ENCODE results near the gene NYNRIN. TPM values are rescaled to one million over a fixed set of nuclear protein-coding genes. Genes with fewer than 3 reads are reported as not detected.

Gene NYNRIN
- total RNA-seq, 1 experiment from 2014 or later = not detected

GRCh38 chr14:24416932-24417619 lies 18.3 kb downstream of the NYNRIN start:
- no peak for DNase-seq
- Histone ChIP-seq H3K9me2 (replicated peaks; ENCODE audit: insufficient read depth, low read length) (no peaks in the 10 kb centered on the region), H4K20me1 (ENCODE audit: insufficient read depth, low read depth, low read length) (no peaks in the 10 kb centered on the region), H3K9me3 (ENCODE audit: low read length) (no peaks in the 10 kb centered on the region), H3K36me3 (ENCODE audit: insufficient read depth, low read length) (no peaks in the 10 kb centered on the region), H3K9ac (ENCODE audit: low read length) (no peak overlapping the region), H3K27ac (ENCODE audit: low read length) (no peak overlapping the region), H3K27me3 (ENCODE audit: low read length) (no peaks in the 10 kb centered on the region), H3K4me2 (ENCODE audit: low read depth, low read length, poor library complexity, severe bottlenecking) (no peak overlapping the region), H2AFZ (ENCODE audit: low read length) (no peak overlapping the region), H3K4me3 (ENCODE audit: low read length) (no peak overlapping the region), H3K79me2 (ENCODE audit: low read length) (no peaks in the 10 kb centered on the region), H3K4me1 (ENCODE audit: low read length) (no peaks in the 10 kb centered on the region)

GRCh38 chr14:24417832-24418491 lies 19.2 kb downstream of the NYNRIN start:
- no peaks in the 10 kb centered on the region for H3K9me2 ChIP-seq (replicated peaks; ENCODE audit: insufficient read depth, low read length)
- H2AFZ ChIP-seq (ENCODE audit: low read length) = no peak overlapping the region
- H3K79me2 ChIP-seq (ENCODE audit: low read length) = no peaks in the 10 kb centered on the region
- no peak for DNase-seq
- no peak overlapping the region for H3K9ac ChIP-seq (ENCODE audit: low read length)
- H4K20me1 ChIP-seq (ENCODE audit: insufficient read depth, low read depth, low read length) = no peaks in the 10 kb centered on the region
- no peaks in the 10 kb centered on the region for H3K9me3 ChIP-seq (ENCODE audit: low read length)
- no peaks in the 10 kb centered on the region for H3K27me3 ChIP-seq (ENCODE audit: low read length)
- no peak overlapping the region for H3K4me2 ChIP-seq (ENCODE audit: low read depth, low read length, poor library complexity, severe bottlenecking)
- no peaks in the 10 kb centered on the region for H3K36me3 ChIP-seq (ENCODE audit: insufficient read depth, low read length)
- H3K4me3 ChIP-seq (ENCODE audit: low read length) = no peak overlapping the region
- H3K4me1 ChIP-seq (ENCODE audit: low read length) = no peaks in the 10 kb centered on the region
- no peak overlapping the region for H3K27ac ChIP-seq (ENCODE audit: low read length)

DNA sequence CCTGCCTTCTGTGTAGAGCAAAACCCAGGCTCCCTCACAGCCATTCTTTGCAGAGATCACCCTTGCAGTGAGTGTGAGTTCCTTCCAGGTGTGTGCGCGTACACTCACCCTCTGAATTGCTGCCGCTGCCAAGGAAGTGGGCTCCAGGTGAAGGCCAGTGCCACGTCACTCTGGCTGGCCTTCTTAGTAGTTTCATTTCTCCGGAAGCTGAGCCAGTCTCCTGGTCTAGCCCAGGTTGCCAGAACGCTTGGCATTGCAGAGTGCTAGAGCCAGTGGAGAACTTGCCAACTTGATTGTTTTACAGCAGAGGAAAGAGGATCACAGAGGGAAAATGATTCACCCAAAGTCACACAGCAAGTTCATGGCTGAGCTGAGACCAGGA lies 19.7 kb downstream of the NYNRIN start:
- Histone ChIP-seq H3K4me3 (ENCODE audit: low read length) (no peak overlapping the region), H3K27ac (ENCODE audit: low read length) (no peak overlapping the region), H3K79me2 (ENCODE audit: low read length) (no peaks in the 10 kb centered on the region), H3K9ac (ENCODE audit: low read length) (no peak overlapping the region), H3K9me3 (ENCODE audit: low read length) (no peaks in the 10 kb centered on the region), H3K9me2 (replicated peaks; ENCODE audit: insufficient read depth, low read length) (no peaks in the 10 kb centered on the region), H4K20me1 (ENCODE audit: insufficient read depth, low read depth, low read length) (no peaks in the 10 kb centered on the region), H3K4me1 (ENCODE audit: low read length) (no peaks in the 10 kb centered on the region), H3K27me3 (ENCODE audit: low read length) (no peaks in the 10 kb centered on the region), H3K36me3 (ENCODE audit: insufficient read depth, low read length) (no peaks in the 10 kb centered on the region), H3K4me2 (ENCODE audit: low read depth, low read length, poor library complexity, severe bottlenecking) (no peak overlapping the region), H2AFZ (ENCODE audit: low read length) (no peak overlapping the region)
- DNase-seq = no peak

- H3K27me3 ChIP-seq (ENCODE audit: low read length) = no peaks in the 10 kb centered on the region
- no peak overlapping the region for H3K9ac ChIP-seq (ENCODE audit: low read length)
- no peaks in the 10 kb centered on the region for H3K9me3 ChIP-seq (ENCODE audit: low read length)
- H3K9me2 ChIP-seq (replicated peaks; ENCODE audit: insufficient read depth, low read length) = no peaks in the 10 kb centered on the region
- H3K4me1 ChIP-seq (ENCODE audit: low read length) = no peaks in the 10 kb centered on the region
- H3K4me3 ChIP-seq (ENCODE audit: low read length) = no peak overlapping the region
- no peaks in the 10 kb centered on the region for H4K20me1 ChIP-seq (ENCODE audit: insufficient read depth, low read depth, low read length)
- H3K27ac ChIP-seq (ENCODE audit: low read length) = no peak overlapping the region
- no peak overlapping the region for H3K4me2 ChIP-seq (ENCODE audit: low read depth, low read length, poor library complexity, severe bottlenecking)
- H2AFZ ChIP-seq (ENCODE audit: low read length) = no peak overlapping the region
- no peaks in the 10 kb centered on the region for H3K36me3 ChIP-seq (ENCODE audit: insufficient read depth, low read length)
- no peak for DNase-seq
- no peaks in the 10 kb centered on the region for H3K79me2 ChIP-seq (ENCODE audit: low read length)
Observed at GRCh38 chr14:24422261-24422660, 23.5 kb downstream of the NYNRIN start.

DNA sequence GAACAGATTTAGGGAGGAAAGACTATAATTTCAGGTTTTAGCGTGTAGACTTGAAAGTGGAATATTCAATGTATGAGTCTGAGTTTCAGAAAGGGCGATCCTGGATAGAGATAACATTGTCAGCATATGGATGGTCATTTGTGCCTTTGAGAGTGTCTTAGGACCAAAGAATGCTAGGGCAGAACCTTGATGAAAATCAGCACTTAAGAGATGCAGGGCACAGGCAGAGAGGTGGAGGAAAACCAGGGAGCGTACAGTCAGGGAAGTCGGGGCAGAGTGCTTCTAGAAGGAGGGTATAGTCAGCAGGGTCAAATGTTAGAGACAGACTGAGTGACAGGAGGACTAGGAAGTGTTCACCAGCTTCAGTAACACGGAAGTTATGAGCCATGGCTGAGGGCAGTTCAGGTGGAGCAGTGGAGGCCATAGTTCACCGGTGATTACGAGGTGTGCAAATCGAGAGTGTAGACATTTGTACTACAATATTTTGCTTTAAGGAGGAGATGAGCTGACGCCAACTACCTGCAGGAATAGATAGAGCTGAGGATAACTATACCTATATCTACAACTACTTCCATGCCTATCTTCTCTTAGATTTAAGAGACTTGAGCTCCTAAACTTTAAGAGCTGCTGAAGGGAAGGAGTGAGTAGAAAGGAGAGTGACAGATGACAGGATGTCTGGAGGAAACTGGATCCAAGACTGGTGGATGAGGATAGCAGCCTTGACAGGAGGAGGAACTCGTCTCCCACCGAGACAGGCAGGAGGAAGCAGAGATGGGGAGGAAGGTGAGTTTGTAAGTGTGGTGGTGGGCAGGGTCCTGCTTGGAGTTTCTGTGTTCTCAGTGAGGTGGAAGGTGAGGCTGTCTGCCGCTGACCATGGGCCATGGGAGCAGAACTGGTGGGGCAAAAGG lies 24.1 kb downstream of the NYNRIN start:
- no peak overlapping the region for H3K4me2 ChIP-seq (ENCODE audit: low read depth, low read length, poor library complexity, severe bottlenecking)
- no peaks in the 10 kb centered on the region for H3K36me3 ChIP-seq (ENCODE audit: insufficient read depth, low read length)
- H3K9me2 ChIP-seq (replicated peaks; ENCODE audit: insufficient read depth, low read length) = no peaks in the 10 kb centered on the region
- H3K27me3 ChIP-seq (ENCODE audit: low read length) = no peaks in the 10 kb centered on the region
- no peak overlapping the region for H3K4me3 ChIP-seq (ENCODE audit: low read length)
- H3K9me3 ChIP-seq (ENCODE audit: low read length) = no peaks in the 10 kb centered on the region
- H3K27ac ChIP-seq (ENCODE audit: low read length) = no peak overlapping the region
- H3K9ac ChIP-seq (ENCODE audit: low read length) = no peak overlapping the region
- no peaks in the 10 kb centered on the region for H3K79me2 ChIP-seq (ENCODE audit: low read length)
- H3K4me1 ChIP-seq (ENCODE audit: low read length) = no peaks in the 10 kb centered on the region
- 0 out of 2 replicates have a peak overlapping the region, but pooled peaks have one; percentile 19 for H2AFZ ChIP-seq (ENCODE audit: low read length)
- H4K20me1 ChIP-seq (ENCODE audit: insufficient read depth, low read depth, low read length) = no peaks in the 10 kb centered on the region
- DNase-seq = no peak

DNA sequence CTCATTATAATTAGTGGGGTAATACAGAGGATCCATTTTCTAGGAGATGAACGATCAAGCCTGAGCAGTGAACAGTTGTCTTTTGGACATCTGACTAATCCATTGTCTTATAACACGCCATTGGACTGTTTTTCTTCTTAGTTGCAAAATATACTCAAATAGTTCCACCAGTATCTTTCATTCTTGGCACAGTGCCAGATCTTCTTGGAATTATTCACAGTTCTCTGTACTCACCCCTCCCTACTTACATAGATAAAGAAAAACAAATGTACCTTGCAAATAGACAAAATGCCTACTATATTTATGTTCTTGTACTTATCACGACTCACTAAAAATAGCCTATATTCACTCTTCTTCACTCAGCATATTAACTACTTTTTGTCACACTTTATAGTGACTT lies 26.9 kb downstream of the NYNRIN start:
- no peaks in the 10 kb centered on the region for H3K9me2 ChIP-seq (replicated peaks; ENCODE audit: insufficient read depth, low read length)

GRCh38 chr14:24426150-24426911 lies 27.5 kb downstream of the NYNRIN start:
- no peaks in the 10 kb centered on the region for H3K9me2 ChIP-seq (replicated peaks; ENCODE audit: insufficient read depth, low read length)
- H3K36me3 ChIP-seq (ENCODE audit: insufficient read depth, low read length) = no peaks in the 10 kb centered on the region
- no peaks in the 10 kb centered on the region for H3K27me3 ChIP-seq (ENCODE audit: low read length)
- no peak overlapping the region for H3K4me2 ChIP-seq (ENCODE audit: low read depth, low read length, poor library complexity, severe bottlenecking)
- peaks cover 12% of the 10 kb centered on the region for H3K79me2 ChIP-seq (ENCODE audit: low read length)
- DNase-seq = no peak
- no peaks in the 10 kb centered on the region for H3K9me3 ChIP-seq (ENCODE audit: low read length)
- no peak overlapping the region for H2AFZ ChIP-seq (ENCODE audit: low read length)
- peaks cover 15% of the 10 kb centered on the region for H3K4me1 ChIP-seq (ENCODE audit: low read length)
- H3K4me3 ChIP-seq (ENCODE audit: low read length) = no peak overlapping the region
- H4K20me1 ChIP-seq (ENCODE audit: insufficient read depth, low read depth, low read length) = no peaks in the 10 kb centered on the region; the same call in 1 of the 2 replicates
- H3K27ac ChIP-seq (ENCODE audit: low read length) = no peak overlapping the region
- no peak overlapping the region for H3K9ac ChIP-seq (ENCODE audit: low read length)

More for the DNA sequence above, 26.9 kb downstream of the NYNRIN start:
- no peaks in the 10 kb centered on the region for H4K20me1 ChIP-seq (ENCODE audit: insufficient read depth, low read depth, low read length)
- H3K9ac ChIP-seq (ENCODE audit: low read length) = no peak overlapping the region
- peaks cover 9% of the 10 kb centered on the region for H3K4me1 ChIP-seq (ENCODE audit: low read length)
- no peak for DNase-seq
- H3K4me2 ChIP-seq (ENCODE audit: low read depth, low read length, poor library complexity, severe bottlenecking) = no peak overlapping the region
- H3K36me3 ChIP-seq (ENCODE audit: insufficient read depth, low read length) = no peaks in the 10 kb centered on the region
- peaks cover 6% of the 10 kb centered on the region for H3K79me2 ChIP-seq (ENCODE audit: low read length)
- H3K9me3 ChIP-seq (ENCODE audit: low read length) = no peaks in the 10 kb centered on the region
- H3K27me3 ChIP-seq (ENCODE audit: low read length) = no peaks in the 10 kb centered on the region
- H3K27ac ChIP-seq (ENCODE audit: low read length) = no peak overlapping the region
- no peak overlapping the region for H2AFZ ChIP-seq (ENCODE audit: low read length)
- no peak overlapping the region for H3K4me3 ChIP-seq (ENCODE audit: low read length)
